Gastrocnemius medialis (tissue), 4 donors: ENCODE data around the gene APP. TPM values are rescaled to one million over a fixed set of nuclear protein-coding genes. Genes with fewer than 3 reads are reported as not detected.

Source experiments
- ATAC-seq, 2 donors: fragments of 150-250 bp; one replicate each; pipeline ENCODE4 v1.9.1; 2016
- DNase-seq, 2 donors: peaks; one replicate each; pipeline ENCODE4 v3.0.0-alpha.2; 2019
- H3K27ac ChIP-seq, 4 donors: fragments of 200-600 bp; sonication (generic); 1 replicate in 1 of 4; 2 replicates in 3 of 4; pipeline ENCODE4 v1.5.1; 2016 to 2018; ENCODE audit warnings: mild to moderate bottlenecking in 2 of 4, moderate library complexity in 1 of 4
- H3K27me3 ChIP-seq, 3 donors: fragments of 200-600 bp; sonication (generic) in 2 of 3; 1 replicate in 1 of 3; 2 replicates in 2 of 3; pipeline versions ENCODE4 v1.5.1 to v1.6.0; 2016 to 2019; ENCODE audit warnings: mild to moderate bottlenecking in 1 of 3, moderate library complexity in 1 of 3
- H3K36me3 ChIP-seq, 2 donors: fragments of 200-600 bp; sonication (generic) in 1 of 2; one replicate each; pipeline ENCODE4 v1.5.1; 2017 to 2018
- H3K4me1 ChIP-seq, 2 donors: fragments of 200-600 bp; sonication (generic) in 1 of 2; one replicate each; pipeline ENCODE4 v1.5.1; 2016 to 2017; ENCODE audit warnings: mild to moderate bottlenecking in 2 of 2
- H3K4me3 ChIP-seq, 4 donors: fragments of 200-600 bp; sonication (generic) in 3 of 4; 1 replicate in 1 of 4; 2 replicates in 3 of 4; pipeline ENCODE4 v1.5.1; 2016 to 2019; ENCODE audit warnings: mild to moderate bottlenecking in 2 of 4
- H3K9me3 ChIP-seq, 3 donors: fragments of 200-600 bp; sonication (generic) in 2 of 3; 1 replicate in 1 of 3; 2 replicates in 2 of 3; pipeline ENCODE4 v1.5.1; 2016 to 2019
- CTCF ChIP-seq, 5 experiments: fragments of 450-650 bp in 3 of 5; fragments of 200-600 bp in 2 of 5; sonication (generic) in 2 of 5; IDR thresholded peaks in 4 of 5; conservative IDR thresholded peaks in 1 of 5; 1 replicate in 4 of 5; 2 replicates in 1 of 5; pipeline ENCODE4 v1.5.1; 2016 to 2019; ENCODE audit warnings: antibody characterized with exemption in 5 of 5, mild to moderate bottlenecking in 3 of 5, moderate library complexity in 3 of 5
- POLR2A ChIP-seq, 2 donors: fragments of 450-650 bp; IDR thresholded peaks; one replicate each; pipeline ENCODE4 v1.6.1; 2017; ENCODE audit warnings: antibody characterized with exemption in 2 of 2, mild to moderate bottlenecking in 2 of 2, moderate library complexity in 2 of 2
- in situ Hi-C, 4 donors: fragments of 200-750 bp; cut with MboI; loops; one replicate each; pipeline versions ENCODE4 v1.15.0 to v1.8.0; 2017; ENCODE audit warnings: low sequenced_read_pairs in 4 of 4
- intact Hi-C: fragments of 100-400 bp; cut with DNase I; formaldehyde crosslinking; loops from one replicate; pipeline ENCODE4 v1.15.1; 2023; ENCODE audit warnings: low total_unique reads
- total RNA-seq, 4 donors: library from RNA; depleted of rRNA; stranded (reverse); fragments of >200 nt; gene quantifications; one replicate each; pipeline versions ENCODE4 v1.1.0 to v1.2.3, GENCODE V29; 2016

APP gene
- total RNA-seq, 4 donors from 2014 or later: 45.8 to 73.2 (median 70.1) TPM

- no peak for ATAC-seq
- TF ChIP-seq CTCF (IDR thresholded peaks at IDR 0.05 in 4 of 5, conservative IDR thresholded peaks at IDR 0.05 in 1 of 5): no peak
- no peak for TF ChIP-seq POLR2A (IDR thresholded peaks at IDR 0.05)
Observed at GRCh38 chr21:25942135-25942534, 228.4 kb downstream of the APP start.

GRCh38 chr21:25939396-25939761, 231.2 kb downstream of the APP start:
- intact Hi-C loops (no loop called here), in situ Hi-C loops (no loop called here)
- H3K4me1 ChIP-seq: peaks cover 12 to 16% of the 10 kb centered on the region in 2 donors
- H3K9me3 ChIP-seq: no peaks in the 10 kb centered on the region
- no peaks in the 10 kb centered on the region for H3K27me3 ChIP-seq
- no peak overlapping the region for H3K4me3 ChIP-seq
- no peak for DNase-seq
- peak overlapping the region; percentile 8 to 78 (median 17) for H3K27ac ChIP-seq
- H3K36me3 ChIP-seq: no peaks in the 10 kb centered on the region
- no peak for ATAC-seq
- TF ChIP-seq CTCF (IDR thresholded peaks at IDR 0.05 in 4 of 5, conservative IDR thresholded peaks at IDR 0.05 in 1 of 5) (no peak), POLR2A (IDR thresholded peaks at IDR 0.05) (no peak)

More at GRCh38 chr21:25942135-25942534, 228.4 kb downstream of the APP start:
- Histone ChIP-seq H3K4me1 (peaks cover 0 to 11% of the 10 kb centered on the region in 2 donors), H3K27ac (no peak overlapping the region), H3K36me3 (no peaks in the 10 kb centered on the region), H3K27me3 (no peaks in the 10 kb centered on the region), H3K9me3 (peaks cover 0 to 3% (median 0%) of the 10 kb centered on the region in 3 donors), H3K4me3 (no peak overlapping the region)
- in situ Hi-C loops: no loop called here
- DNase-seq: no peak
- intact Hi-C loops: no loop called here

GRCh38 chr21:25938658-25939395, 231.7 kb downstream of the APP start:
- peak overlapping the region; percentile 7 to 79 (median 44) for H3K27ac ChIP-seq
- intact Hi-C loops: no loop called here
- DNase-seq (no peak), ATAC-seq (no peak)
- H3K9me3 ChIP-seq: no peaks in the 10 kb centered on the region
- no peaks in the 10 kb centered on the region for H3K27me3 ChIP-seq
- H3K4me1 ChIP-seq: peaks cover 12 to 16% of the 10 kb centered on the region in 2 donors
- H3K4me3 ChIP-seq: no peak overlapping the region
- no peaks in the 10 kb centered on the region for H3K36me3 ChIP-seq
- in situ Hi-C loops: no loop called here
- TF ChIP-seq POLR2A (IDR thresholded peaks at IDR 0.05) (no peak), CTCF (IDR thresholded peaks at IDR 0.05 in 4 of 5, conservative IDR thresholded peaks at IDR 0.05 in 1 of 5) (no peak)

- no peaks in the 10 kb centered on the region for H3K9me3 ChIP-seq
- H3K27me3 ChIP-seq: no peaks in the 10 kb centered on the region
- DNase-seq (no peak), ATAC-seq (no peak)
- H3K4me3 ChIP-seq: no peak overlapping the region
- intact Hi-C loops: no loop called here
- no peaks in the 10 kb centered on the region for H3K36me3 ChIP-seq
- TF ChIP-seq POLR2A (IDR thresholded peaks at IDR 0.05) (no peak), CTCF (IDR thresholded peaks at IDR 0.05 in 4 of 5, conservative IDR thresholded peaks at IDR 0.05 in 1 of 5) (no peak)
- peak overlapping the region; percentile 22 to 79 (median 64) for H3K27ac ChIP-seq
- H3K4me1 ChIP-seq: peaks cover 12 to 16% of the 10 kb centered on the region in 2 donors
- in situ Hi-C loops: no loop called here
Observed at GRCh38 chr21:25936776-25937175, 233.8 kb downstream of the APP start.
